Panc1 (cell line): ENCODE measurements around the gene ASH1L.

Experiments used
- POLR2AphosphoS5 ChIP-seq: IDR thresholded peaks from 2 replicates; pipeline ENCODE4 v1.6.1; 2012; ENCODE audit warnings: mild to moderate bottlenecking, low read depth, low read length, moderate library complexity
- TF ChIP-seq, protein P1 (sequence below): fragments of 450-650 bp; IDR thresholded peaks from 2 replicates; pipeline ENCODE4 v1.5.1; 2017; ENCODE audit warnings: mild to moderate bottlenecking
- TF ChIP-seq, protein P2 (sequence below), 2 experiments: IDR thresholded peaks; 2 replicates each; pipeline ENCODE4 v1.6.1; 2011 to 2012; ENCODE audit warnings: low read depth in 2 of 2, control low read depth in 1 of 2, low read length in 1 of 2, mild to moderate bottlenecking in 1 of 2, moderate library complexity in 1 of 2; ENCODE audit not compliant: insufficient read depth in 1 of 2

DNA sequence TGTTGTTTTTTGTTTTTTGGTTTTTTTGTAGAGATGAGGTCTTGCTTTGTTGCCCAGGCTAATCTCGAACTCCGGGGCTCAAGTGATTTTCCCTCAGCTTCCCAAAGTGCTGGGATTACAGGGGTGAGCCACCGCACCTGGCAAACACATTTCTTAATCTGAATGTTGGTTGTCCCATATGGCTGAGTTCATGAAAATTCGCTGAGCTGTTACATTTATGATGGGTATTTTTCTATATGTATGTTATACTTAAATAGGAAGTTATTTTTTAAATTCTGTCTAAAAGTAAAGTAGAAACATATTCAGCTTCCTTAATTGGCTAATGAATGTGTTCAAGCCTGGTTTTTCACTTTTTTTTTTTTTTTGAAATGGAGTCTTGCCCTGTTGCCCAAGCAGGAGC is 75.1 kb downstream of the ASH1L start:
- TF ChIP-seq, protein P1, sequence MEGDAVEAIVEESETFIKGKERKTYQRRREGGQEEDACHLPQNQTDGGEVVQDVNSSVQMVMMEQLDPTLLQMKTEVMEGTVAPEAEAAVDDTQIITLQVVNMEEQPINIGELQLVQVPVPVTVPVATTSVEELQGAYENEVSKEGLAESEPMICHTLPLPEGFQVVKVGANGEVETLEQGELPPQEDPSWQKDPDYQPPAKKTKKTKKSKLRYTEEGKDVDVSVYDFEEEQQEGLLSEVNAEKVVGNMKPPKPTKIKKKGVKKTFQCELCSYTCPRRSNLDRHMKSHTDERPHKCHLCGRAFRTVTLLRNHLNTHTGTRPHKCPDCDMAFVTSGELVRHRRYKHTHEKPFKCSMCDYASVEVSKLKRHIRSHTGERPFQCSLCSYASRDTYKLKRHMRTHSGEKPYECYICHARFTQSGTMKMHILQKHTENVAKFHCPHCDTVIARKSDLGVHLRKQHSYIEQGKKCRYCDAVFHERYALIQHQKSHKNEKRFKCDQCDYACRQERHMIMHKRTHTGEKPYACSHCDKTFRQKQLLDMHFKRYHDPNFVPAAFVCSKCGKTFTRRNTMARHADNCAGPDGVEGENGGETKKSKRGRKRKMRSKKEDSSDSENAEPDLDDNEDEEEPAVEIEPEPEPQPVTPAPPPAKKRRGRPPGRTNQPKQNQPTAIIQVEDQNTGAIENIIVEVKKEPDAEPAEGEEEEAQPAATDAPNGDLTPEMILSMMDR = no peak
- no peak for TF ChIP-seq POLR2AphosphoS5
- TF ChIP-seq, protein P2, sequence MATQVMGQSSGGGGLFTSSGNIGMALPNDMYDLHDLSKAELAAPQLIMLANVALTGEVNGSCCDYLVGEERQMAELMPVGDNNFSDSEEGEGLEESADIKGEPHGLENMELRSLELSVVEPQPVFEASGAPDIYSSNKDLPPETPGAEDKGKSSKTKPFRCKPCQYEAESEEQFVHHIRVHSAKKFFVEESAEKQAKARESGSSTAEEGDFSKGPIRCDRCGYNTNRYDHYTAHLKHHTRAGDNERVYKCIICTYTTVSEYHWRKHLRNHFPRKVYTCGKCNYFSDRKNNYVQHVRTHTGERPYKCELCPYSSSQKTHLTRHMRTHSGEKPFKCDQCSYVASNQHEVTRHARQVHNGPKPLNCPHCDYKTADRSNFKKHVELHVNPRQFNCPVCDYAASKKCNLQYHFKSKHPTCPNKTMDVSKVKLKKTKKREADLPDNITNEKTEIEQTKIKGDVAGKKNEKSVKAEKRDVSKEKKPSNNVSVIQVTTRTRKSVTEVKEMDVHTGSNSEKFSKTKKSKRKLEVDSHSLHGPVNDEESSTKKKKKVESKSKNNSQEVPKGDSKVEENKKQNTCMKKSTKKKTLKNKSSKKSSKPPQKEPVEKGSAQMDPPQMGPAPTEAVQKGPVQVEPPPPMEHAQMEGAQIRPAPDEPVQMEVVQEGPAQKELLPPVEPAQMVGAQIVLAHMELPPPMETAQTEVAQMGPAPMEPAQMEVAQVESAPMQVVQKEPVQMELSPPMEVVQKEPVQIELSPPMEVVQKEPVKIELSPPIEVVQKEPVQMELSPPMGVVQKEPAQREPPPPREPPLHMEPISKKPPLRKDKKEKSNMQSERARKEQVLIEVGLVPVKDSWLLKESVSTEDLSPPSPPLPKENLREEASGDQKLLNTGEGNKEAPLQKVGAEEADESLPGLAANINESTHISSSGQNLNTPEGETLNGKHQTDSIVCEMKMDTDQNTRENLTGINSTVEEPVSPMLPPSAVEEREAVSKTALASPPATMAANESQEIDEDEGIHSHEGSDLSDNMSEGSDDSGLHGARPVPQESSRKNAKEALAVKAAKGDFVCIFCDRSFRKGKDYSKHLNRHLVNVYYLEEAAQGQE (IDR thresholded peaks at IDR 0.05; ENCODE audit: insufficient read depth in 1 of 2, low read depth in 2 of 2, low read length in 1 of 2) = no peak
